PFSK-1 (cell line): ENCODE measurements around the gene LAMB1.

Experiments used
- POLR2AphosphoS5 ChIP-seq: IDR thresholded peaks from 2 replicates; pipeline ENCODE4 v1.6.1; 2012; ENCODE audit warnings: low read depth, mild to moderate bottlenecking, control low read depth, low read length, moderate library complexity
- TAF1 ChIP-seq: IDR thresholded peaks from 2 replicates; pipeline ENCODE4 v1.6.1; 2012; ENCODE audit warnings: low read length, control low read depth, borderline replicate concordance; ENCODE audit not compliant: insufficient read depth

DNA sequence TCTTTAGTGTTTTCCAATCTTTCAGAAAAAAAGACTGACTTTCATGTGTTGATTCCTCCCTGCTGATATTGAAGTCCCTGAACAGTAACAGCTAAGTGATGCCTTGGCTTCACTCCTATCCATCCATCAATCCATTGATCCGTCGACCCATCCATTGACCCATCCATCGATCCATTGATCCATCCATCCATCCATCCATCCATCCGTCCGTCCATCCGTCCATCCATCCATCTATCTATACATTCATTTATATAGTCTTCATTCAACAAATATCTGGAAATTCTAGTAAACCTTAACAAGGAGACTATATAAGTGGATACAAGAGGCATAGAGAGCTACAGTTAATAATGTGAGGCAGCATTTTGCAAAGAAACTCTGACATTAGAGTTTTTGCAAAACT, 21.6 kb upstream of the LAMB1 start:
- TF ChIP-seq POLR2AphosphoS5 (no peak), TAF1 (no peak)
